ENCODE results near the gene RHEBL1.

RHEBL1 gene

DNA sequence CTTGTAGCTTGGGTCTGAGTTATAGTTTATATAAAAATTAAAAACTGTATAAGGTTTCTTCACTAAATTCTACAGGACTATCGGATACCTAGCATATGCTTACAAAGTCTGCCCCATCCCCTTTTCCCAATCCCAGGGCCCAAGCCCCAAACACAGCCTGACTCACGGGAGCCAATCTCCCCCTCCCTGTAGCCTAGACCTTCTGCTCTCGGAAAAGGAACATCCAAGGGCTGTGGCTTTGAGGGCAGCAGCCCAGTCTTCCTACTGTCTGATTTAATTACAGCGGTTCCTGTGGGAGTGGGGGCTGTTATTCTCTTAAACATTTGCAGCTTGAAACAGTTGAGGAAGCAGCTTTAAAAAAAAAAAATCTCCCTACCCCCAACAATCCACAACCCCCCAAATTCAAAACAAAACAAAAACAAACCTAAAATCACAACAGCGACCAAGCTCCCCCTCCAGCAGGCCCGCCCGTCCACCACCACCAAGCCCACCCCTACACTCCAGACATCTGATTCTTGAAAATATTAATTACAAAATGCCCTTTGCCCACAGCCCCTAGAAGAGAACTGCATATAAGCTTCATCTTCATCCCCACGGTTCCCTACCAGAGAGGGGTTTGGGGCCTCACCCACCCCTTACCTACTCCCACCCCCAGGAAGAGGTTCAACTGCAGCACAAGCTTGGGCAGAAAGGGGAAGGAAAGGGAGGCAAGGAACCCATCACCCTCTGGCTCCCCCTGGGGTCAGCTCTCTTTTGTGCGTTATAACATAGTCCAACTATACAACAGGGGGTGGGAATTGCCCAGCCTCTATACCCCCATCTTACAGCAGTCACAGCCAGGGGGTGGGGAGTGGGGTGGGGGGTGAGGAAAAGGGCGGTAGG is 50.1 kb downstream of the RHEBL1 start (continued):
- TF ChIP-seq, protein P1, sequence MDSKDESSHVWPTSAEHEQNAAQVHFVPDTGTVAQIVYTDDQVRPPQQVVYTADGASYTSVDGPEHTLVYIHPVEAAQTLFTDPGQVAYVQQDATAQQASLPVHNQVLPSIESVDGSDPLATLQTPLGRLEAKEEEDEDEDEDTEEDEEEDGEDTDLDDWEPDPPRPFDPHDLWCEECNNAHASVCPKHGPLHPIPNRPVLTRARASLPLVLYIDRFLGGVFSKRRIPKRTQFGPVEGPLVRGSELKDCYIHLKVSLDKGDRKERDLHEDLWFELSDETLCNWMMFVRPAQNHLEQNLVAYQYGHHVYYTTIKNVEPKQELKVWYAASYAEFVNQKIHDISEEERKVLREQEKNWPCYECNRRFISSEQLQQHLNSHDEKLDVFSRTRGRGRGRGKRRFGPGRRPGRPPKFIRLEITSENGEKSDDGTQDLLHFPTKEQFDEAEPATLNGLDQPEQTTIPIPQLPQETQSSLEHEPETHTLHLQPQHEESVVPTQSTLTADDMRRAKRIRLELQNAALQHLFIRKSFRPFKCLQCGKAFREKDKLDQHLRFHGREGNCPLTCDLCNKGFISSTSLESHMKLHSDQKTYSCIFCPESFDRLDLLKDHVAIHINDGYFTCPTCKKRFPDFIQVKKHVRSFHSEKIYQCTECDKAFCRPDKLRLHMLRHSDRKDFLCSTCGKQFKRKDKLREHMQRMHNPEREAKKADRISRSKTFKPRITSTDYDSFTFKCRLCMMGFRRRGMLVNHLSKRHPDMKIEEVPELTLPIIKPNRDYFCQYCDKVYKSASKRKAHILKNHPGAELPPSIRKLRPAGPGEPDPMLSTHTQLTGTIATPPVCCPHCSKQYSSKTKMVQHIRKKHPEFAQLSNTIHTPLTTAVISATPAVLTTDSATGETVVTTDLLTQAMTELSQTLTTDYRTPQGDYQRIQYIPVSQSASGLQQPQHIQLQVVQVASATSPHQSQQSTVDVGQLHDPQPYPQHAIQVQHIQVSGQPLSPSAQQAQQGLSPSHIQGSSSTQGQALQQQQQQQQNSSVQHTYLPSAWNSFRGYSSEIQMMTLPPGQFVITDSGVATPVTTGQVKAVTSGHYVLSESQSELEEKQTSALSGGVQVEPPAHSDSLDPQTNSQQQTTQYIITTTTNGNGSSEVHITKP (tag by site-specific recombination; IDR thresholded peaks at IDR 0.05), result peak; percentile 84
- TF ChIP-seq ZNF561 (tag by site-specific recombination; IDR thresholded peaks at IDR 0.05; ENCODE audit: borderline replicate concordance) (no peak), SALL2 (tag by site-specific recombination; IDR thresholded peaks at IDR 0.05; ENCODE audit: borderline replicate concordance) (no peak), ZFP69B (tag by site-specific recombination; IDR thresholded peaks at IDR 0.05) (no peak), ZNF600 (tag by site-specific recombination; IDR thresholded peaks at IDR 0.05) (no peak), ZNF433 (tag by site-specific recombination; IDR thresholded peaks at IDR 0.05; ENCODE audit: low read depth) (no peak), ZNF391 (tag by site-specific recombination; IDR thresholded peaks at IDR 0.05; ENCODE audit: borderline replicate concordance, low read depth) (no peak), TCF7L2 (IDR thresholded peaks at IDR 0.05; ENCODE audit: borderline replicate concordance, low read depth, low read length) (no peak), ZNF133 (tag by site-specific recombination; IDR thresholded peaks at IDR 0.05) (no peak), ZNF76 (tag by site-specific recombination; IDR thresholded peaks at IDR 0.05; ENCODE audit: borderline replicate concordance, low read depth) (no peak), ZNF140 (tag by site-specific recombination; IDR thresholded peaks at IDR 0.05) (no peak), ZNF223 (tag by site-specific recombination; IDR thresholded peaks at IDR 0.05) (no peak), ZNF785 (tag by site-specific recombination; IDR thresholded peaks at IDR 0.05) (no peak), ZFHX2 (tag by site-specific recombination; conservative IDR thresholded peaks at IDR 0.05) (no peak), ZNF266 (tag by site-specific recombination; IDR thresholded peaks at IDR 0.05; ENCODE audit: low read depth) (no peak), ZFP41 (tag by site-specific recombination; IDR thresholded peaks at IDR 0.05; ENCODE audit: borderline replicate concordance) (no peak), ZNF792 (tag by site-specific recombination; IDR thresholded peaks at IDR 0.05) (no peak), ZNF544 (tag by site-specific recombination; IDR thresholded peaks at IDR 0.05) (no peak), SP2 (tag by site-specific recombination; IDR thresholded peaks at IDR 0.05) (no peak)
- TF ChIP-seq, protein P2, sequence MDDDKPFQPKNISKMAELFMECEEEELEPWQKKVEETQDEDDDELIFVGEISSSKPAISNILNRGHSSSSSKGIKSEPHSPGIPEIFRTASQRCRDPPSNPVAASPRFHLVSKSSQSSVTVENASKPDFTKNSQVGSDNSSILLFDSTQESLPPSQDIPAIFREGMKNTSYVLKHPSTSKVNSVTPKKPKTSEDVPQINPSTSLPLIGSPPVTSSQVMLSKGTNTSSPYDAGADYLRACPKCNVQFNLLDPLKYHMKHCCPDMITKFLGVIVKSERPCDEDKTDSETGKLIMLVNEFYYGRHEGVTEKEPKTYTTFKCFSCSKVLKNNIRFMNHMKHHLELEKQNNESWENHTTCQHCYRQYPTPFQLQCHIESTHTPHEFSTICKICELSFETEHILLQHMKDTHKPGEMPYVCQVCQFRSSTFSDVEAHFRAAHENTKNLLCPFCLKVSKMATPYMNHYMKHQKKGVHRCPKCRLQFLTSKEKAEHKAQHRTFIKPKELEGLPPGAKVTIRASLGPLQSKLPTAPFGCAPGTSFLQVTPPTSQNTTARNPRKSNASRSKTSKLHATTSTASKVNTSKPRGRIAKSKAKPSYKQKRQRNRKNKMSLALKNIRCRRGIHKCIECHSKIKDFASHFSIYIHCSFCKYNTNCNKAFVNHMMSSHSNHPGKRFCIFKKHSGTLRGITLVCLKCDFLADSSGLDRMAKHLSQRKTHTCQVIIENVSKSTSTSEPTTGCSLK (tag by site-specific recombination; IDR thresholded peaks at IDR 0.05), result no peak
- TF ChIP-seq, protein P3, sequence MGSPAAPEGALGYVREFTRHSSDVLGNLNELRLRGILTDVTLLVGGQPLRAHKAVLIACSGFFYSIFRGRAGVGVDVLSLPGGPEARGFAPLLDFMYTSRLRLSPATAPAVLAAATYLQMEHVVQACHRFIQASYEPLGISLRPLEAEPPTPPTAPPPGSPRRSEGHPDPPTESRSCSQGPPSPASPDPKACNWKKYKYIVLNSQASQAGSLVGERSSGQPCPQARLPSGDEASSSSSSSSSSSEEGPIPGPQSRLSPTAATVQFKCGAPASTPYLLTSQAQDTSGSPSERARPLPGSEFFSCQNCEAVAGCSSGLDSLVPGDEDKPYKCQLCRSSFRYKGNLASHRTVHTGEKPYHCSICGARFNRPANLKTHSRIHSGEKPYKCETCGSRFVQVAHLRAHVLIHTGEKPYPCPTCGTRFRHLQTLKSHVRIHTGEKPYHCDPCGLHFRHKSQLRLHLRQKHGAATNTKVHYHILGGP (tag by site-specific recombination; IDR thresholded peaks at IDR 0.05), result no peak
- TF ChIP-seq, protein P4, sequence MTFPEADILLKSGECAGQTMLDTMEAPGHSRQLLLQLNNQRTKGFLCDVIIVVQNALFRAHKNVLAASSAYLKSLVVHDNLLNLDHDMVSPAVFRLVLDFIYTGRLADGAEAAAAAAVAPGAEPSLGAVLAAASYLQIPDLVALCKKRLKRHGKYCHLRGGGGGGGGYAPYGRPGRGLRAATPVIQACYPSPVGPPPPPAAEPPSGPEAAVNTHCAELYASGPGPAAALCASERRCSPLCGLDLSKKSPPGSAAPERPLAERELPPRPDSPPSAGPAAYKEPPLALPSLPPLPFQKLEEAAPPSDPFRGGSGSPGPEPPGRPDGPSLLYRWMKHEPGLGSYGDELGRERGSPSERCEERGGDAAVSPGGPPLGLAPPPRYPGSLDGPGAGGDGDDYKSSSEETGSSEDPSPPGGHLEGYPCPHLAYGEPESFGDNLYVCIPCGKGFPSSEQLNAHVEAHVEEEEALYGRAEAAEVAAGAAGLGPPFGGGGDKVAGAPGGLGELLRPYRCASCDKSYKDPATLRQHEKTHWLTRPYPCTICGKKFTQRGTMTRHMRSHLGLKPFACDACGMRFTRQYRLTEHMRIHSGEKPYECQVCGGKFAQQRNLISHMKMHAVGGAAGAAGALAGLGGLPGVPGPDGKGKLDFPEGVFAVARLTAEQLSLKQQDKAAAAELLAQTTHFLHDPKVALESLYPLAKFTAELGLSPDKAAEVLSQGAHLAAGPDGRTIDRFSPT (tag by site-specific recombination; IDR thresholded peaks at IDR 0.05), result 0 out of 2 replicates have a peak, but pooled peaks have one; percentile 24
- TF ChIP-seq, protein P5, sequence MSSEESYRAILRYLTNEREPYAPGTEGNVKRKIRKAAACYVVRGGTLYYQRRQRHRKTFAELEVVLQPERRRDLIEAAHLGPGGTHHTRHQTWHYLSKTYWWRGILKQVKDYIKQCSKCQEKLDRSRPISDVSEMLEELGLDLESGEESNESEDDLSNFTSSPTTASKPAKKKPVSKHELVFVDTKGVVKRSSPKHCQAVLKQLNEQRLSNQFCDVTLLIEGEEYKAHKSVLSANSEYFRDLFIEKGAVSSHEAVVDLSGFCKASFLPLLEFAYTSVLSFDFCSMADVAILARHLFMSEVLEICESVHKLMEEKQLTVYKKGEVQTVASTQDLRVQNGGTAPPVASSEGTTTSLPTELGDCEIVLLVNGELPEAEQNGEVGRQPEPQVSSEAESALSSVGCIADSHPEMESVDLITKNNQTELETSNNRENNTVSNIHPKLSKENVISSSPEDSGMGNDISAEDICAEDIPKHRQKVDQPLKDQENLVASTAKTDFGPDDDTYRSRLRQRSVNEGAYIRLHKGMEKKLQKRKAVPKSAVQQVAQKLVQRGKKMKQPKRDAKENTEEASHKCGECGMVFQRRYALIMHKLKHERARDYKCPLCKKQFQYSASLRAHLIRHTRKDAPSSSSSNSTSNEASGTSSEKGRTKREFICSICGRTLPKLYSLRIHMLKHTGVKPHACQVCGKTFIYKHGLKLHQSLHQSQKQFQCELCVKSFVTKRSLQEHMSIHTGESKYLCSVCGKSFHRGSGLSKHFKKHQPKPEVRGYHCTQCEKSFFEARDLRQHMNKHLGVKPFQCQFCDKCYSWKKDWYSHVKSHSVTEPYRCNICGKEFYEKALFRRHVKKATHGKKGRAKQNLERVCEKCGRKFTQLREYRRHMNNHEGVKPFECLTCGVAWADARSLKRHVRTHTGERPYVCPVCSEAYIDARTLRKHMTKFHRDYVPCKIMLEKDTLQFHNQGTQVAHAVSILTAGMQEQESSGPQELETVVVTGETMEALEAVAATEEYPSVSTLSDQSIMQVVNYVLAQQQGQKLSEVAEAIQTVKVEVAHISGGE (tag by site-specific recombination; conservative IDR thresholded peaks at IDR 0.05; ENCODE audit: low read depth), result no peak
- TF ChIP-seq, protein P6, sequence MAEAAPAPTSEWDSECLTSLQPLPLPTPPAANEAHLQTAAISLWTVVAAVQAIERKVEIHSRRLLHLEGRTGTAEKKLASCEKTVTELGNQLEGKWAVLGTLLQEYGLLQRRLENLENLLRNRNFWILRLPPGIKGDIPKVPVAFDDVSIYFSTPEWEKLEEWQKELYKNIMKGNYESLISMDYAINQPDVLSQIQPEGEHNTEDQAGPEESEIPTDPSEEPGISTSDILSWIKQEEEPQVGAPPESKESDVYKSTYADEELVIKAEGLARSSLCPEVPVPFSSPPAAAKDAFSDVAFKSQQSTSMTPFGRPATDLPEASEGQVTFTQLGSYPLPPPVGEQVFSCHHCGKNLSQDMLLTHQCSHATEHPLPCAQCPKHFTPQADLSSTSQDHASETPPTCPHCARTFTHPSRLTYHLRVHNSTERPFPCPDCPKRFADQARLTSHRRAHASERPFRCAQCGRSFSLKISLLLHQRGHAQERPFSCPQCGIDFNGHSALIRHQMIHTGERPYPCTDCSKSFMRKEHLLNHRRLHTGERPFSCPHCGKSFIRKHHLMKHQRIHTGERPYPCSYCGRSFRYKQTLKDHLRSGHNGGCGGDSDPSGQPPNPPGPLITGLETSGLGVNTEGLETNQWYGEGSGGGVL (tag by site-specific recombination; IDR thresholded peaks at IDR 0.05), result 0 out of 2 replicates have a peak, but pooled peaks have one; percentile 19
